Measurements from ENCODE around the gene MACIR.

DNA sequence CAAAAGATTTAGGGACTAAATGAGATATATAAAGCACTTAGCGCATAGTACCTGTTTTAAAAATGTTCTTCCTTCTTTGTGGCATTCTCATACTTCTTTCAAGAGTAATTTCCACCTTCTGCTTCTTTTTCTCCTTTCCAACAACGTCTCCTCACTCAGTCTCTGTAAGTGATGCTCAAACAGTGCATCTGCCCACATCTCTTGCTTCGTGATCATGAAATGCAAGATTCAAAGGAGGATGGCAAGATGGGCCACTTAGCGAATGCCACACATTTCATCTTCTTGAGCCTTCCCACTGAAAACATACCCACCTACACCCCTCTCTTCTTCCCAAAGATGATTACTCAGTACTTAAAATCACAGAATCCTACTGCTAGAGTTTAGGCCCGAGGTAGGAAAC is 36.9 kb downstream of the MACIR start:
- TF ChIP-seq POLR2A (IDR thresholded peaks at IDR 0.05; ENCODE audit: low read length) (no peak), GATA1 (IDR thresholded peaks at IDR 0.05; ENCODE audit: low read depth, low read length) (no peak)

Measured in erythroblast (primary cell).